ENCODE results near the gene ATP4B.

ATP4B gene

GRCh38 chr13:113656003-113656588 is 1.9 kb downstream of the ATP4B start:
- DNase-seq: no peak

GRCh38 chr13:113655346-113656002 is 2.5 kb downstream of the ATP4B start:
- no peak for DNase-seq

GRCh38 chr13:113654591-113655345 is 3.2 kb downstream of the ATP4B start:
- no peak for DNase-seq

- no peak for DNase-seq
Observed at GRCh38 chr13:113654175-113654560, 3.8 kb downstream of the ATP4B start.

GRCh38 chr13:113653264-113654174 is 4.5 kb downstream of the ATP4B start:
- DNase-seq: no peak

- no peak for DNase-seq
Observed at GRCh38 chr13:113652404-113653263, 5.4 kb downstream of the ATP4B start.

GRCh38 chr13:113651511-113652403 is 6.2 kb downstream of the ATP4B start:
- no peak for DNase-seq

- no peak for DNase-seq
Observed at GRCh38 chr13:113650731-113651148, 7.3 kb downstream of the ATP4B start.

GRCh38 chr13:113650275-113650674 is 7.7 kb downstream of the ATP4B start:
- no peak for DNase-seq

- DNase-seq: no peak
Observed at GRCh38 chr13:113649212-113649611, 8.8 kb downstream of the ATP4B start.

- DNase-seq: no peak
Observed at GRCh38 chr13:113648216-113648610, 9.8 kb downstream of the ATP4B start.

- peak; percentile 70 for DNase-seq
Observed at GRCh38 chr13:113647351-113648215, 10.4 kb downstream of the ATP4B start.

- DNase-seq: no peak
Observed at GRCh38 chr13:113646921-113647340, 11.1 kb downstream of the ATP4B start.

- peak; percentile 6 for DNase-seq
Observed at GRCh38 chr13:113646376-113646775, 11.6 kb downstream of the ATP4B start.

- no peak for DNase-seq
Observed at GRCh38 chr13:113645329-113645728, 12.7 kb downstream of the ATP4B start.

- DNase-seq: no peak
Observed at GRCh38 chr13:113644800-113645199, 13.2 kb downstream of the ATP4B start.

GRCh38 chr13:113643593-113643992 is 14.4 kb downstream of the ATP4B start:
- DNase-seq: no peak

- DNase-seq: no peak
Observed at GRCh38 chr13:113642563-113642962, 15.4 kb downstream of the ATP4B start.

- DNase-seq: no peak
Observed at GRCh38 chr13:113641426-113641825, 16.6 kb downstream of the ATP4B start.
